Lung (tissue), 16 donors: Measurements from ENCODE around the gene TTC39B. TPM values are rescaled to one million over a fixed set of nuclear protein-coding genes. Genes with fewer than 3 reads are reported as not detected.
A peak's percentile ranks its signal among the peaks of the same experiment; 100 is the strongest.

ENCODE experiments used
- ATAC-seq: fragments of 200-7000 bp; cut with Tn5 transposase; one replicate; pipeline ENCODE4 v1.9.1; 2020; ENCODE audit warnings: moderate number of reproducible peaks; ENCODE audit not compliant: insufficient read depth, low FRiP score
- DNase-seq, 3 donors: peaks; one replicate each; pipeline ENCODE4 v3.0.0-alpha.2; 2013 to 2017
- H3K27ac ChIP-seq, 2 donors: one replicate each; pipeline ENCODE4 v1.5.1; 2013; ENCODE audit warnings: mild to moderate bottlenecking in 2 of 2, moderate library complexity in 2 of 2, control low read depth in 1 of 2, inconsistent platforms in 1 of 2, low read depth in 1 of 2, low read length in 1 of 2
- H3K27me3 ChIP-seq, 3 donors: one replicate each; pipeline ENCODE4 v1.5.1; 2013; ENCODE audit warnings: low read length in 2 of 3; ENCODE audit not compliant: control insufficient read depth in 3 of 3, insufficient read depth in 3 of 3
- H3K36me3 ChIP-seq, 4 donors: one replicate each; pipeline ENCODE4 v1.5.1; 2013; ENCODE audit warnings: low read length in 4 of 4, mild to moderate bottlenecking in 1 of 4, moderate library complexity in 1 of 4; ENCODE audit not compliant: control insufficient read depth in 4 of 4, insufficient read depth in 4 of 4
- H3K4me1 ChIP-seq, 5 donors: one replicate each; pipeline ENCODE4 v1.5.1; 2013; ENCODE audit warnings: low read length in 5 of 5, mild to moderate bottlenecking in 2 of 5, moderate library complexity in 1 of 5; ENCODE audit not compliant: control insufficient read depth in 5 of 5, insufficient read depth in 5 of 5
- H3K4me3 ChIP-seq: one replicate; pipeline ENCODE4 v1.5.1; 2013; ENCODE audit warnings: mild to moderate bottlenecking, control low read depth, moderate library complexity
- H3K9ac ChIP-seq, 2 donors: one replicate each; pipeline ENCODE4 v1.5.1; 2013; ENCODE audit warnings: low read length in 2 of 2, control low read depth in 1 of 2; ENCODE audit not compliant: insufficient read depth in 1 of 2
- H3K9me3 ChIP-seq, 4 donors: one replicate each; pipeline ENCODE4 v1.5.1; 2013; ENCODE audit warnings: low read length in 3 of 4, mild to moderate bottlenecking in 1 of 4, moderate library complexity in 1 of 4; ENCODE audit not compliant: control insufficient read depth in 4 of 4, insufficient read depth in 3 of 4
- CTCF ChIP-seq: IDR thresholded peaks from 2 replicates; pipeline ENCODE4 v1.5.1; 2012; ENCODE audit warnings: mild to moderate bottlenecking; ENCODE audit errors: control extremely low read depth, extremely low read depth
- WGBS, 2 donors: extraction: QIAGEN DNeasy Blood & Tissue Kit; methylation state at CpG; one replicate each; pipeline ENCODE4 v1.1.7; 2013; 5-methylcytosine and 5-hydroxymethylcytosine counted together
- long read RNA-seq, 5 donors: transcript quantifications; one replicate each; lab custom pipeline, GENCODE V29; 2026
- polyA plus RNA-seq, 2 donors: library from polyadenylated mRNA; stranded (reverse); fragments of 200-250 nt; gene quantifications; one replicate each; pipeline ENCODE4 v1.2.1, GENCODE V29; 2013
- total RNA-seq, 2 donors: library from RNA; depleted of rRNA in 1 of 2; stranded (reverse); fragments of >200 nt in 1 of 2; gene quantifications; one replicate each; pipeline ENCODE4 v1.2.1, GENCODE V29; 2014 to 2021
- donor health status: control.
- donor health status: control.
- donor health status: Bipolar disorder and iron deficiency.
- donor health status: healthy.
- donor health status: DM: yes; HTN: yes; CAD: no.

Gene TTC39B
- total RNA-seq (10 to 100 TPM; 26.6 to 30.0 TPM), polyA plus RNA-seq (10 to 100 TPM in 1 of 2 donors, 1 to 10 TPM in 1; 4.2 to 11.8 TPM)
- long read RNA-seq, donor 1, full-length matches to known transcripts: 1 of 1 reads
- long read RNA-seq, donor 1, partial matches to known transcripts: 0 of 1 reads
- long read RNA-seq, donor 1, other reads (novel, unspliced or antisense): 0 of 1 reads
- long read RNA-seq, donor 2, full-length matches to known transcripts: 1 of 1 reads
- long read RNA-seq, donor 2, partial matches to known transcripts: 0 of 1 reads
- long read RNA-seq, donor 2, other reads (novel, unspliced or antisense): 0 of 1 reads
- long read RNA-seq, donor 3: 0 reads
- long read RNA-seq, donor 4: 0 reads
- long read RNA-seq, donor 5, full-length matches to known transcripts: 1 of 1 reads
- long read RNA-seq, donor 5, partial matches to known transcripts: 0 of 1 reads
- long read RNA-seq, donor 5, other reads (novel, unspliced or antisense): 0 of 1 reads

- Histone ChIP-seq H3K9me3 (no peaks in the 10 kb centered on the region), H3K27ac (peak within 1 kb of the TSS; percentile 63 to 84), H3K9ac (peak within 1 kb of the TSS; percentile 50 to 87), H3K4me1 (peaks cover 0 to 13% (median 0%) of the 10 kb centered on the region in 5 donors), H3K36me3 (no peaks in the 10 kb centered on the region), H3K4me3 (peak within 1 kb of the TSS; percentile 66), H3K27me3 (no peaks in the 10 kb centered on the region)
- no peak for TF ChIP-seq CTCF
- WGBS, 2 donors: 0% methylated on average over 47 to 67 of the region's 67 CpGs
- ATAC-seq: peak; percentile 96
- peak; percentile 96 to 98 (median 96) for DNase-seq
These were observed at the start of gene TTC39B for GRCh38 chr9:15306757-15307522. Gene TTC39B, minus strand, starts transcription at chr9:15307216. Its CDS starts 91 bp downstream, at chr9:15307125.

GRCh38 chr9:15355669-15356068, 48.7 kb upstream of the TTC39B start:
- no peak overlapping the region for H3K27ac ChIP-seq
- no peaks in the 10 kb centered on the region for H3K4me1 ChIP-seq
- no peaks in the 10 kb centered on the region for H3K9me3 ChIP-seq
- ATAC-seq (no peak), DNase-seq (no peak)
- H3K27me3 ChIP-seq: no peaks in the 10 kb centered on the region
- H3K9ac ChIP-seq: no peak overlapping the region
- no peak overlapping the region for H3K4me3 ChIP-seq
- WGBS, 2 donors: 92 to 93% methylated on average over 6 of the region's 6 CpGs
- H3K36me3 ChIP-seq: no peaks in the 10 kb centered on the region
- no peak for TF ChIP-seq CTCF

- no peak for TF ChIP-seq CTCF
- DNase-seq (no peak), ATAC-seq (no peak)
- 63 to 71% methylated on average over 3 of the region's 3 CpGs for WGBS, 2 donors
- no peaks in the 10 kb centered on the region for H3K4me1 ChIP-seq
- no peak overlapping the region for H3K4me3 ChIP-seq
- H3K36me3 ChIP-seq: no peaks in the 10 kb centered on the region
- no peak overlapping the region for H3K27ac ChIP-seq
- H3K27me3 ChIP-seq: no peaks in the 10 kb centered on the region
- no peaks in the 10 kb centered on the region for H3K9me3 ChIP-seq
- no peak overlapping the region for H3K9ac ChIP-seq
These were observed 47.7 kb upstream of the TTC39B start for GRCh38 chr9:15354713-15355112.
